ENCODE data around the gene KATNAL1.

KATNAL1 gene

GRCh38 chr13:30235216-30235615 lies 72.1 kb downstream of the KATNAL1 start:
- no peaks in the 10 kb centered on the region for H3K9me2 ChIP-seq (replicated peaks; ENCODE audit: insufficient read depth, low read length)
- H3K9ac ChIP-seq (ENCODE audit: low read length), result no peak overlapping the region
- no peaks in the 10 kb centered on the region for H3F3A ChIP-seq (ENCODE audit: insufficient read depth, low read length)
- H3K27me3 ChIP-seq (replicated peaks; ENCODE audit: insufficient read depth, low read length), result no peaks in the 10 kb centered on the region
- TF ChIP-seq CTCF (IDR thresholded peaks at IDR 0.05; ENCODE audit: low read length) (no peak), EZH2phosphoT487 (IDR thresholded peaks at IDR 0.05; ENCODE audit: low read length) (no peak), EZH2 (optimal IDR thresholded peaks at IDR 0.05; ENCODE audit: low read depth, low read length) (no peak)
- no peaks in the 10 kb centered on the region for H3K9me3 ChIP-seq (replicated peaks; ENCODE audit: insufficient read depth, low read length)
- H3K4me1 ChIP-seq (ENCODE audit: low read length), result no peaks in the 10 kb centered on the region
- no peak overlapping the region for H3K4me3 ChIP-seq (ENCODE audit: low read length)
- H3K27ac ChIP-seq (ENCODE audit: low read length), result no peak overlapping the region
- no peak overlapping the region for H2AFZ ChIP-seq (ENCODE audit: low read length)
- H3K79me2 ChIP-seq (ENCODE audit: low read length), result no peaks in the 10 kb centered on the region
- H3K36me3 ChIP-seq (replicated peaks; ENCODE audit: insufficient read depth, low read length), result no peaks in the 10 kb centered on the region
- no peak for DNase-seq
- no peak overlapping the region for H3K4me2 ChIP-seq (ENCODE audit: low read depth, low read length)
- H4K20me1 ChIP-seq (ENCODE audit: insufficient read depth, low read length), result no peaks in the 10 kb centered on the region

- Histone ChIP-seq H4K20me1 (ENCODE audit: insufficient read depth, low read length) (no peaks in the 10 kb centered on the region), H3K9me3 (replicated peaks; ENCODE audit: insufficient read depth, low read length) (no peaks in the 10 kb centered on the region), H3K9ac (ENCODE audit: low read length) (no peak overlapping the region), H3K4me3 (ENCODE audit: low read length) (no peak overlapping the region), H3K79me2 (ENCODE audit: low read length) (no peaks in the 10 kb centered on the region), H3K36me3 (replicated peaks; ENCODE audit: insufficient read depth, low read length) (no peaks in the 10 kb centered on the region), H2AFZ (ENCODE audit: low read length) (no peak overlapping the region), H3K9me2 (replicated peaks; ENCODE audit: insufficient read depth, low read length) (no peaks in the 10 kb centered on the region), H3K27me3 (replicated peaks; ENCODE audit: insufficient read depth, low read length) (no peaks in the 10 kb centered on the region), H3K4me2 (ENCODE audit: low read depth, low read length) (no peak overlapping the region), H3K27ac (ENCODE audit: low read length) (no peak overlapping the region), H3F3A (ENCODE audit: insufficient read depth, low read length) (no peaks in the 10 kb centered on the region), H3K4me1 (ENCODE audit: low read length) (no peaks in the 10 kb centered on the region)
- DNase-seq, result no peak
- TF ChIP-seq EZH2 (optimal IDR thresholded peaks at IDR 0.05; ENCODE audit: low read depth, low read length) (no peak), EZH2phosphoT487 (IDR thresholded peaks at IDR 0.05; ENCODE audit: low read length) (no peak), CTCF (IDR thresholded peaks at IDR 0.05; ENCODE audit: low read length) (no peak)
Measured at GRCh38 chr13:30234619-30235162, 72.7 kb downstream of the KATNAL1 start.

GRCh38 chr13:30224732-30225131 lies 82.6 kb downstream of the KATNAL1 start:
- Histone ChIP-seq H2AFZ (ENCODE audit: low read length) (no peak overlapping the region), H3K9ac (ENCODE audit: low read length) (no peak overlapping the region), H3K9me2 (replicated peaks; ENCODE audit: insufficient read depth, low read length) (no peaks in the 10 kb centered on the region), H3K27ac (ENCODE audit: low read length) (no peak overlapping the region), H3K27me3 (replicated peaks; ENCODE audit: insufficient read depth, low read length) (no peaks in the 10 kb centered on the region), H3K36me3 (replicated peaks; ENCODE audit: insufficient read depth, low read length) (no peaks in the 10 kb centered on the region), H3K79me2 (ENCODE audit: low read length) (no peaks in the 10 kb centered on the region), H4K20me1 (ENCODE audit: insufficient read depth, low read length) (no peaks in the 10 kb centered on the region), H3K4me3 (ENCODE audit: low read length) (no peak overlapping the region), H3K4me1 (ENCODE audit: low read length) (no peaks in the 10 kb centered on the region), H3K9me3 (replicated peaks; ENCODE audit: insufficient read depth, low read length) (no peaks in the 10 kb centered on the region), H3K4me2 (ENCODE audit: low read depth, low read length) (no peak overlapping the region), H3F3A (ENCODE audit: insufficient read depth, low read length) (no peaks in the 10 kb centered on the region)
- no peak for DNase-seq
- TF ChIP-seq EZH2 (optimal IDR thresholded peaks at IDR 0.05; ENCODE audit: low read depth, low read length), result no peak
- no peak for TF ChIP-seq EZH2phosphoT487 (IDR thresholded peaks at IDR 0.05; ENCODE audit: low read length)
- no peak for TF ChIP-seq CTCF (IDR thresholded peaks at IDR 0.05; ENCODE audit: low read length)
